H1 (cell line): ENCODE data around the gene NFIC. TPM values are rescaled to one million over a fixed set of nuclear protein-coding genes. Genes with fewer than 3 reads are reported as not detected.
"Not testable (repeated sequence)": the region's sequence is repeated elsewhere in the genome, so short reads cannot be mapped to it uniquely, and the experiment has no call there.

ENCODE experiments used
- CTCF ChIA-PET: fragments of 300-600 bp; sonication (Branson Sonifier 250); formaldehyde crosslinking; loops from one replicate; lab custom pipeline; 2021; ENCODE audit not compliant: partially characterized antibody; lab: Charles Lee
- POLR2A ChIA-PET: fragments of 300-600 bp; sonication (Branson Sonifier 250); formaldehyde crosslinking; loops from one replicate; lab custom pipeline; 2021; ENCODE audit warnings: inconsistent platforms; ENCODE audit not compliant: partially characterized antibody; lab: Charles Lee
- DNase-seq, 2 experiments: peaks; one replicate each; pipeline versions ENCODE4 v3.0.0 to v3.0.0-alpha.2; 2010 to 2022; ENCODE audit warnings: low spot score in 2 of 2, low read depth in 1 of 2, mixed read lengths in 1 of 2
- FAIRE-seq: peaks from 2 replicates; lab custom pipeline; 2011; peaks lifted over from hg19 to GRCh38; lab: Jason Lieb, UNC
- H2AFZ ChIP-seq: 2 replicates; pipeline ENCODE4 v1.8.1; 2012; ENCODE audit warnings: low read length, inconsistent platforms
- H2AK5ac ChIP-seq: 2 replicates; pipeline ENCODE4 v1.6.1; 2013; ENCODE audit warnings: low read depth, low read length
- H2BK120ac ChIP-seq: replicated peaks from 2 replicates; pipeline ENCODE3; 2013; ENCODE audit warnings: low read depth, low read length, inconsistent platforms
- H2BK12ac ChIP-seq: 2 replicates; pipeline ENCODE4 v1.6.1; 2013; ENCODE audit warnings: low read depth, low read length
- H2BK15ac ChIP-seq: 2 replicates; pipeline ENCODE4 v1.6.1; 2013; ENCODE audit warnings: low read length
- H2BK20ac ChIP-seq: 2 replicates; pipeline ENCODE4 v1.6.1; 2013; ENCODE audit warnings: low read length
- H2BK5ac ChIP-seq: 2 replicates; pipeline ENCODE4 v1.6.1; 2013; ENCODE audit warnings: low read depth, low read length
- H3K14ac ChIP-seq: 2 replicates; pipeline ENCODE4 v1.6.1; 2013; ENCODE audit warnings: inconsistent platforms; ENCODE audit not compliant: insufficient read length
- H3K18ac ChIP-seq: 2 replicates; pipeline ENCODE4 v1.6.1; 2013; ENCODE audit warnings: low read length; ENCODE audit errors: extremely low read depth
- H3K23ac ChIP-seq: 2 replicates; pipeline ENCODE4 v1.6.1; 2013; ENCODE audit warnings: inconsistent platforms; ENCODE audit not compliant: insufficient read length
- H3K23me2 ChIP-seq: 2 replicates; pipeline ENCODE4 v1.6.1; 2013; ENCODE audit warnings: low read depth, low read length
- H3K27ac ChIP-seq: 2 replicates; pipeline ENCODE4 v1.6.1; 2011; ENCODE audit warnings: low read depth, low read length, inconsistent platforms
- H3K27me3 ChIP-seq, 4 experiments: replicated peaks in 1 of 4; 1 replicate in 1 of 4; 2 replicates in 3 of 4; pipeline versions ENCODE4 v1.6.1 to v1.8.1; 2011 to 2013; ENCODE audit warnings: low read length in 3 of 4, mild to moderate bottlenecking in 3 of 4, inconsistent platforms in 2 of 4, mixed read lengths in 2 of 4, moderate library complexity in 1 of 4; ENCODE audit not compliant: control insufficient read depth in 3 of 4, insufficient read depth in 3 of 4; ENCODE audit errors: extremely low read depth in 1 of 4
- H3K36me3 ChIP-seq, 4 experiments: 2 replicates each; pipeline versions ENCODE4 v1.6.1 to v1.8.1; 2011 to 2013; ENCODE audit warnings: mild to moderate bottlenecking in 4 of 4, low read length in 3 of 4, moderate library complexity in 2 of 4, control low read depth in 1 of 4, inconsistent platforms in 1 of 4; ENCODE audit not compliant: insufficient read depth in 4 of 4, control insufficient read depth in 2 of 4
- H3K4ac ChIP-seq: replicated peaks from 2 replicates; pipeline ENCODE3; 2013; ENCODE audit warnings: low read length, low read depth, mixed read lengths, inconsistent platforms; ENCODE audit not compliant: insufficient read length
- H3K4me1 ChIP-seq, 4 experiments: replicated peaks in 1 of 4; 1 replicate in 1 of 4; 2 replicates in 3 of 4; pipeline versions ENCODE4 v1.6.1 to v1.8.1; 2011 to 2013; ENCODE audit warnings: low read length in 3 of 4, inconsistent platforms in 2 of 4, mixed read lengths in 1 of 4; ENCODE audit not compliant: insufficient read depth in 4 of 4, control insufficient read depth in 3 of 4
- H3K4me2 ChIP-seq, 2 experiments: 2 replicates each; pipeline versions ENCODE4 v1.6.1 to v1.8.1; 2011 to 2013; ENCODE audit warnings: low read depth in 2 of 2, low read length in 2 of 2, control low read depth in 1 of 2, inconsistent platforms in 1 of 2, mild to moderate bottlenecking in 1 of 2; ENCODE audit not compliant: insufficient read depth in 1 of 2
- H3K4me3 ChIP-seq, 4 experiments: fragments of 200-600, 300-600 bp in 1 of 4; sonication (generic), shearing (Covaris generic), sonication (Bioruptor Twin) in 1 of 4; 2 replicates each; pipeline versions ENCODE4 v1.5.1 to v1.8.1; 2011 to 2016; ENCODE audit warnings: low read length in 4 of 4, low read depth in 3 of 4, control low read depth in 2 of 4, inconsistent platforms in 2 of 4, mild to moderate bottlenecking in 2 of 4, mixed read lengths in 1 of 4, moderate library complexity in 1 of 4; ENCODE audit not compliant: insufficient read depth in 2 of 4; ENCODE audit errors: extremely low read depth in 1 of 4
- H3K56ac ChIP-seq: replicated peaks from 2 replicates; pipeline ENCODE3; 2013; ENCODE audit warnings: low read depth, mild to moderate bottlenecking, mixed read lengths, low read length, inconsistent platforms; ENCODE audit not compliant: insufficient read length
- H3K79me1 ChIP-seq: 2 replicates; pipeline ENCODE4 v1.6.1; 2013; ENCODE audit warnings: low read depth, low read length, control low read depth
- H3K79me2 ChIP-seq, 2 experiments: 2 replicates each; pipeline versions ENCODE4 v1.6.1 to v1.8.1; 2012 to 2013; ENCODE audit warnings: low read length in 2 of 2, mild to moderate bottlenecking in 2 of 2, inconsistent platforms in 1 of 2; ENCODE audit not compliant: insufficient read depth in 2 of 2, control insufficient read depth in 1 of 2
- H3K9ac ChIP-seq, 4 experiments: replicated peaks in 1 of 4; 1 replicate in 1 of 4; 2 replicates in 3 of 4; pipeline versions ENCODE4 v1.6.1 to v1.8.1; 2011 to 2013; ENCODE audit warnings: low read depth in 3 of 4, low read length in 3 of 4, control low read depth in 2 of 4, mild to moderate bottlenecking in 2 of 4, moderate library complexity in 2 of 4, inconsistent platforms in 1 of 4; ENCODE audit errors: extremely low read depth in 1 of 4
- H3K9me3 ChIP-seq, 2 experiments: 2 replicates each; pipeline versions ENCODE4 v1.6.1 to v1.8.1; 2012 to 2013; ENCODE audit warnings: mild to moderate bottlenecking in 2 of 2, moderate library complexity in 2 of 2, control low read depth in 1 of 2, inconsistent platforms in 1 of 2, low read depth in 1 of 2, low read length in 1 of 2, mixed read lengths in 1 of 2; ENCODE audit not compliant: insufficient read depth in 2 of 2
- H4K20me1 ChIP-seq, 2 experiments: replicated peaks in 1 of 2; 2 replicates each; pipeline versions ENCODE3 to v1.8.1; 2011 to 2013; ENCODE audit warnings: inconsistent platforms in 2 of 2, low read length in 2 of 2, mild to moderate bottlenecking in 1 of 2; ENCODE audit not compliant: insufficient read depth in 2 of 2, control insufficient read depth in 1 of 2
- H4K5ac ChIP-seq: 2 replicates; pipeline ENCODE4 v1.6.1; 2013; ENCODE audit warnings: low read length, low read depth, mixed read lengths, inconsistent platforms; ENCODE audit not compliant: insufficient read length
- H4K8ac ChIP-seq: 2 replicates; pipeline ENCODE4 v1.8.0; 2013; ENCODE audit warnings: mild to moderate bottlenecking, moderate library complexity, low read length, inconsistent platforms; ENCODE audit not compliant: insufficient read depth; ENCODE audit errors: extremely low read depth
- H4K91ac ChIP-seq: replicated peaks from 2 replicates; pipeline ENCODE3; 2013; ENCODE audit warnings: low read length, mixed read lengths, inconsistent platforms; ENCODE audit not compliant: insufficient read length
- WGBS, 2 experiments: shearing (Covaris generic) in 1 of 2; methylation state at CpG; one replicate each; pipeline versions ENCODE4 v1.1.6 to v1.1.7; 2013 to 2015; ENCODE audit warnings: low lambda C conversion rate in 2 of 2, mixed read lengths in 2 of 2, inconsistent platforms in 1 of 2, low coverage in 1 of 2, missing lambda C conversion rate in 1 of 2; ENCODE audit not compliant: insufficient replicate concordance in 2 of 2, insufficient coverage in 1 of 2, insufficient read length in 1 of 2; ENCODE audit errors: extremely low coverage in 1 of 2, missing lambda C conversion rate in 1 of 2; 5-methylcytosine and 5-hydroxymethylcytosine counted together
- polyA plus RNA-seq, 7 experiments: library from polyadenylated mRNA; depleted of rRNA in 3 of 7; stranded (reverse) in 5 of 7; unstranded in 2 of 7; fragments of >200 nt in 5 of 7; fragments of 200-250 nt in 2 of 7; gene quantifications; 1 replicate in 5 of 7; 2 replicates in 1 of 7; 4 replicates in 1 of 7; pipeline versions ENCODE4 v1.2.1 to v1.2.3, GENCODE V29; 2011 to 2013; ENCODE audit warnings: missing spikeins in 2 of 7, mixed read lengths in 2 of 7
- total RNA-seq: library from RNA; stranded (reverse); fragmentation: NEBNext Ultra II Directional; extraction: Animal tissue kit (Norgen Biotek cat#: 25700); gene quantifications from 2 replicates; pipeline ENCODE4 v1.2.1, GENCODE V29; 2021

The NFIC gene
- total and polyA plus RNA-seq, 2 of the 8 experiments (the other 6 are each of a cell fraction or from before 2014, with no cell fraction given), result 0.56 to 3.2 TPM

DNA sequence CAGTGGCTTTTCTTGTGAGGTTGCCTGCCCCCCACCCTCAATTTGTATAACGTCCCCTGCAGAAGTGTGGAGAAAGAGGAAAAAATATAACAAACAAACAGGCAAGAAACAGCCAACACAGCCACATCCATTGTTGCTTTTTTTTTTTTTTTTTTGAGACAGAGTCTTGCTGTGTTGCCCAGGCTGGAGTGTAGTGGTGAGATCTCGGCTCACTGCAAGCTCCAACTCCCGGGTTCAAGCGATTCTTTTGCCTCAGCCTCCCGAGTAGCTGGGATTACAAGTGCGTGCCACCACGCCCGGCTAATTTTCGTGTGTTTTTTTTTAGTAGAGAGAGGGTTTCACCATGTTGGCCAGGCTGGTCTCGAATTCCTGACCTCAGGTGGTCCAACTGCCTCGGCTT is 17.9 kb upstream of the NFIC start:
- H3K79me1 ChIP-seq, H2BK5ac ChIP-seq, H3K9ac ChIP-seq, H3K79me2 ChIP-seq, H3K14ac ChIP-seq, H3K4me3 ChIP-seq, H4K5ac ChIP-seq, H4K91ac ChIP-seq, H3K18ac ChIP-seq, H2BK20ac ChIP-seq, H2BK15ac ChIP-seq, H3K9me3 ChIP-seq, H2AFZ ChIP-seq, H3K56ac ChIP-seq, H2AK5ac ChIP-seq, H3K4ac ChIP-seq, H3K36me3 ChIP-seq, H3K4me1 ChIP-seq, H4K20me1 ChIP-seq, H3K27ac ChIP-seq, H3K4me2 ChIP-seq, H4K8ac ChIP-seq, POLR2A ChIA-PET, H3K23me2 ChIP-seq, DNase-seq, H3K23ac ChIP-seq, H2BK12ac ChIP-seq, H2BK120ac ChIP-seq, FAIRE-seq: not testable (repeated sequence)
- 84% methylated on average over 10 of the region's 11 CpGs; no CpG with 5 or more reads in 1 of the 2 experiments for WGBS, 2 experiments
- CTCF ChIA-PET, result interaction anchor here (0.6 to 2.0 kb wide), 11 partner anchors 8 to 174 kb away, joined by 3 to 6 read pairs (median 3); no protein-coding TSS in a partner anchor
- peaks cover 0 to 17% (median 6%) of the 10 kb centered on the region in 4 experiments; a peak in 4 of 7 replicates for H3K27me3 ChIP-seq
